Naive thymus-derived CD8-positive, alpha-beta T cell (primary cell): ENCODE results near the gene MTTP. TPM values are rescaled to one million over a fixed set of nuclear protein-coding genes. Genes with fewer than 3 reads are reported as not detected.

ENCODE experiments used
- ATAC-seq, 2 donors: fragments of 150-1000 bp; cut with Tn5 transposase in 1 of 2; sonication (Bioruptor Pico), chemical (Tn5 transposase) in 1 of 2; 1 replicate in 1 of 2; 2 replicates in 1 of 2; pipeline ENCODE4 v1.10.0; 2021; ENCODE audit warnings: mild to moderate bottlenecking in 2 of 2, moderate library complexity in 2 of 2
- POLR2A ChIA-PET: fragments of 350-600 bp; sonication (Branson Sonifier 250); formaldehyde crosslinking; loops from one replicate; lab custom pipeline; 2021; ENCODE audit warnings: antibody characterized with exemption; lab: Charles Lee
- DNase-seq, 10 donors: peaks; one replicate each; pipeline versions ENCODE4 v3.0.0 to v3.0.0-alpha.2; 2020 to 2022
- H3K27ac Mint-ChIP-seq, 10 donors: one replicate each; pipeline ENCODE4 v1.8.0; 2020 to 2022; ENCODE audit warnings: mild to moderate bottlenecking in 10 of 10, mixed read lengths in 10 of 10, moderate library complexity in 4 of 10, inconsistent platforms in 1 of 10
- H3K27me3 Mint-ChIP-seq, 5 donors: one replicate each; pipeline ENCODE4 v1.8.0; 2021 to 2022; ENCODE audit warnings: mixed read lengths in 5 of 5
- H3K36me3 Mint-ChIP-seq, 3 donors: one replicate each; pipeline ENCODE4 v1.8.0; 2020 to 2022; ENCODE audit warnings: mixed read lengths in 3 of 3, mild to moderate bottlenecking in 2 of 3, inconsistent platforms in 1 of 3
- H3K4me1 Mint-ChIP-seq, 4 donors: one replicate each; pipeline ENCODE4 v1.8.0; 2021 to 2022; ENCODE audit warnings: mixed read lengths in 4 of 4
- H3K4me3 Mint-ChIP-seq, 10 donors: one replicate each; pipeline ENCODE4 v1.8.0; 2020 to 2022; ENCODE audit warnings: mild to moderate bottlenecking in 10 of 10, mixed read lengths in 10 of 10, moderate library complexity in 6 of 10, inconsistent platforms in 1 of 10
- H3K9me3 Mint-ChIP-seq, 9 donors: one replicate each; pipeline ENCODE4 v1.8.0; 2020 to 2022; ENCODE audit warnings: mixed read lengths in 9 of 9, mild to moderate bottlenecking in 3 of 9, inconsistent platforms in 1 of 9, moderate library complexity in 1 of 9
- polyA plus RNA-seq, 3 donors: library from polyadenylated mRNA; unstranded; fragments of 300-500 nt; fragmentation: Illumina TruSeq; gene quantifications; one replicate each; pipeline ENCODE4 v1.2.3, GENCODE V29; 2021
- total RNA-seq, 8 experiments: library from RNA in 2 of 8; stranded (reverse) in 2 of 8; gene quantifications; one replicate each; pipeline ENCODE4 v1.2.3 and lab custom pipeline; 2021 to 2026

Gene MTTP
- total and polyA plus RNA-seq, 5 experiments from 2014 or later = 0.73 TPM; not detected in 4

GRCh38 chr4:99571883-99572282, 2.7 kb upstream of the MTTP start:
- DNase-seq = no peak
- Mint-ChIP-seq H3K9me3 (no peaks in the 10 kb centered on the region), H3K4me1 (peaks cover 0 to 4% (median 0%) of the 10 kb centered on the region in 4 donors), H3K27ac (no peak overlapping the region), H3K36me3 (no peaks in the 10 kb centered on the region), H3K27me3 (peaks cover 24 to 75% (median 34%) of the 10 kb centered on the region in 5 donors), H3K4me3 (no peak overlapping the region)
- no peak for ATAC-seq
- POLR2A ChIA-PET = interaction anchor here (1.2 kb wide), 1 partner anchor 379 kb away, joined by 3 read pairs; no protein-coding TSS in a partner anchor

GRCh38 chr4:99572527-99573240, 1.9 kb upstream of the MTTP start:
- H3K36me3 Mint-ChIP-seq = no peaks in the 10 kb centered on the region
- peaks cover 0 to 4% (median 0%) of the 10 kb centered on the region in 4 donors for H3K4me1 Mint-ChIP-seq
- H3K27ac Mint-ChIP-seq = peak overlapping the region in 1 of 10 donors; percentile 20
- H3K9me3 Mint-ChIP-seq = no peaks in the 10 kb centered on the region
- ATAC-seq (no peak), DNase-seq (no peak)
- POLR2A ChIA-PET = interaction anchor here (1.2 kb wide), 1 partner anchor 378 kb away, joined by 3 read pairs; no protein-coding TSS in a partner anchor
- no peak overlapping the region for H3K4me3 Mint-ChIP-seq
- H3K27me3 Mint-ChIP-seq = peaks cover 19 to 75% (median 36%) of the 10 kb centered on the region in 5 donors

- H3K27ac Mint-ChIP-seq = no peak overlapping the region
- ATAC-seq = no peak
- no peaks in the 10 kb centered on the region for H3K36me3 Mint-ChIP-seq
- no peak for DNase-seq
- peaks cover 0 to 4% (median 0%) of the 10 kb centered on the region in 4 donors for H3K4me1 Mint-ChIP-seq
- no peak overlapping the region for H3K4me3 Mint-ChIP-seq
- POLR2A ChIA-PET = interaction anchor here (0.6 kb wide), 1 partner anchor 1713 kb away, joined by 5 read pairs; no protein-coding TSS in a partner anchor
- no peaks in the 10 kb centered on the region for H3K9me3 Mint-ChIP-seq
- peaks cover 17 to 75% (median 34%) of the 10 kb centered on the region in 5 donors for H3K27me3 Mint-ChIP-seq
These were observed 772 bp upstream of the MTTP start for GRCh38 chr4:99573735-99574368.

GRCh38 chr4:99578714-99579113, 4.1 kb downstream of the MTTP start:
- H3K27me3 Mint-ChIP-seq = peaks cover 11 to 55% (median 26%) of the 10 kb centered on the region in 5 donors
- H3K9me3 Mint-ChIP-seq = no peaks in the 10 kb centered on the region
- DNase-seq (no peak), ATAC-seq (no peak)
- POLR2A ChIA-PET = no interaction called here
- H3K4me1 Mint-ChIP-seq = peaks cover 0 to 4% (median 0%) of the 10 kb centered on the region in 4 donors
- no peaks in the 10 kb centered on the region for H3K36me3 Mint-ChIP-seq
- no peak overlapping the region for H3K27ac Mint-ChIP-seq
- no peak overlapping the region for H3K4me3 Mint-ChIP-seq

DNA sequence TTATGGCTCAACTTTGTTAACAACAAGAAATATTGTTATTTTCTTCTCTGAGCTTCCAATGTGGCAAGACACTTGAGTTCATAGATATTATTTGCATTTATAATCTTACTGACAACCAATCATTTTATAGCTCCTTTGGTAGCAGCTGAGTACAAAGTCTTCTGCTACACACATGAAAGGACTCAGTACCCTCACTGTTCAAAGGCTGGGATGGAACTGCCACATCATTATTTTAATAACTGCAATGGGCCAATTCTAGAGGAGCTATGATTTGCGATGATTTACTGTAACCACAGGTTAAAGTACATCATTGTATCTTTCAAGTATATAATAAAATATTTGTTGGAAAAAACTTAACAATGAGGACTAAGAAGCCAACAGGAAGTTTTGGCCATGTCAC, 10.9 kb downstream of the MTTP start:
- Mint-ChIP-seq H3K36me3 (no peaks in the 10 kb centered on the region), H3K9me3 (no peaks in the 10 kb centered on the region), H3K4me1 (no peaks in the 10 kb centered on the region), H3K4me3 (no peak overlapping the region), H3K27ac (no peak overlapping the region), H3K27me3 (peaks cover 0 to 38% (median 11%) of the 10 kb centered on the region in 5 donors)
- no peak for DNase-seq
- POLR2A ChIA-PET = no interaction called here
- no peak for ATAC-seq

DNA sequence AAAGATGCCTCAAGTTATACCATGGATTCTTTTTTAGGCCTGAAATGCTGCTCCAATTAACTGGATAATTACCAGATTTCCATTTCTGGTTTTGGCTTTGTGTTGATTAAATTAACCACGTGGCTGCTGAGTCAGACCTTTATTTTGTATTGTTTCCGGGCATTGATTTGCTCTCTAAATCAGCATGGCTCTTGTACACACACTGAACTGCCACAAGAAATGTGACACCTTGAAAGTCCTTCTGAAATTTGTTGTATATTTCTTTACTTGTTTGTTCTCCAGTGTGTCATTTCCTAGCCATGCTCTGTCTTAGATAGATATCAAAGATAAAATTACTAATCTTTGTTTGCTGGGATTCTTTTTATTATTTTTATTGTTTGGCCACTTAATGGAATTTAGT, 11.7 kb downstream of the MTTP start:
- Mint-ChIP-seq H3K36me3 (no peaks in the 10 kb centered on the region), H3K27ac (no peak overlapping the region), H3K4me3 (no peak overlapping the region), H3K4me1 (no peaks in the 10 kb centered on the region), H3K27me3 (peaks cover 0 to 31% (median 7%) of the 10 kb centered on the region in 5 donors), H3K9me3 (no peaks in the 10 kb centered on the region)
- DNase-seq (no peak), ATAC-seq (no peak)
- POLR2A ChIA-PET = no interaction called here

- ATAC-seq (no peak), DNase-seq (no peak)
- H3K4me3 Mint-ChIP-seq = no peak overlapping the region
- no peaks in the 10 kb centered on the region for H3K9me3 Mint-ChIP-seq
- H3K27ac Mint-ChIP-seq = no peak overlapping the region
- H3K27me3 Mint-ChIP-seq = peaks cover 0 to 26% (median 6%) of the 10 kb centered on the region in 5 donors
- no peaks in the 10 kb centered on the region for H3K36me3 Mint-ChIP-seq
- POLR2A ChIA-PET = no interaction called here
- no peaks in the 10 kb centered on the region for H3K4me1 Mint-ChIP-seq
These were observed 12.2 kb downstream of the MTTP start for GRCh38 chr4:99586797-99587196.

GRCh38 chr4:99587309-99587708, 12.7 kb downstream of the MTTP start:
- H3K36me3 Mint-ChIP-seq = no peaks in the 10 kb centered on the region
- H3K4me1 Mint-ChIP-seq = no peaks in the 10 kb centered on the region
- H3K9me3 Mint-ChIP-seq = no peaks in the 10 kb centered on the region
- ATAC-seq (no peak), DNase-seq (no peak)
- H3K27ac Mint-ChIP-seq = no peak overlapping the region
- POLR2A ChIA-PET = no interaction called here
- peaks cover 0 to 21% (median 6%) of the 10 kb centered on the region in 5 donors for H3K27me3 Mint-ChIP-seq
- no peak overlapping the region for H3K4me3 Mint-ChIP-seq

DNA sequence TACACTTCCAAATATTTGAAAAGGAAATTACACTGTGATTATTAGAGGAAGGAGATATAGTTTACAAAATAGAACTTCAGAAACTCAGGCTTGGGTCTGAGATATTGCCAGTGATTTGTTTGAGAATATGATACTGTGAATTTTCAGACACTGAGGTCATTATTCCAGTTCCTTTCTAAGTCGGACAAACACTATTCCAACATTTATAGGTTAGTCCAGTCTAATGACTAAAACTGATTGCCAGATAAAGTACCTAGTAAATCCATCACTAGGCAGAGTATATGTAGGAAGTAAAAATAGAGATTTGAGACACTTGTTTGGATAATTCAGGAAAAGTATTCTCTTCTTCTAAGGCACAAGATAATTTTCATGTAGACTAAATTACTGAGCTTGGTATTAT, 13.2 kb downstream of the MTTP start:
- H3K9me3 Mint-ChIP-seq = no peaks in the 10 kb centered on the region
- ATAC-seq (no peak), DNase-seq (no peak)
- H3K27me3 Mint-ChIP-seq = peaks cover 0 to 19% (median 6%) of the 10 kb centered on the region in 5 donors
- H3K4me3 Mint-ChIP-seq = no peak overlapping the region
- POLR2A ChIA-PET = no interaction called here
- H3K36me3 Mint-ChIP-seq = no peaks in the 10 kb centered on the region
- no peak overlapping the region for H3K27ac Mint-ChIP-seq
- H3K4me1 Mint-ChIP-seq = no peaks in the 10 kb centered on the region

DNA sequence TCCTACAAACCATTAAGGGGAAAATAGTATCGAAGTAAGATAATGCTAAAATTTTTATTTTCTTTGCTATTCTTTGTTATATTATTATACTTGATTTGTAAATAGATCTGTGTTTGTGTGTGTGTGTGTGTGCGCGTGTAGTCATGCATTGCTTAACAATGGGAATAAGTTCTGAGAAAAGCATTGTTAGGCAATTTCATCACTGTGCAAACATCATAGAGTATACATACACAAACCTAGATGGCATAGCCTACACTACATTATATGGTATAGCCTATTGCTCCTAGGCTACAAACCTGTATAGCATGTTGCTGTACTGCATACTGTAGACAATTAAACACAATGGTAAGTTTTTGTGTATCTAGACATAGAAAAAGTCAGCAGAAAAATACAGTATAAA, 17.1 kb downstream of the MTTP start:
- POLR2A ChIA-PET = no interaction called here
- Mint-ChIP-seq H3K36me3 (no peaks in the 10 kb centered on the region), H3K9me3 (no peaks in the 10 kb centered on the region), H3K27ac (no peak overlapping the region), H3K4me1 (no peaks in the 10 kb centered on the region), H3K4me3 (no peak overlapping the region), H3K27me3 (peaks cover 0 to 3% (median 1%) of the 10 kb centered on the region in 5 donors)
- ATAC-seq (no peak), DNase-seq (no peak)

GRCh38 chr4:99593781-99594641, 19.4 kb downstream of the MTTP start:
- ATAC-seq (no peak), DNase-seq (no peak)
- H3K4me1 Mint-ChIP-seq = no peaks in the 10 kb centered on the region
- POLR2A ChIA-PET = no interaction called here
- H3K36me3 Mint-ChIP-seq = no peaks in the 10 kb centered on the region
- no peak overlapping the region for H3K4me3 Mint-ChIP-seq
- H3K27me3 Mint-ChIP-seq = peaks cover 0 to 2% (median 0%) of the 10 kb centered on the region in 5 donors
- H3K9me3 Mint-ChIP-seq = no peaks in the 10 kb centered on the region
- no peak overlapping the region for H3K27ac Mint-ChIP-seq

DNA sequence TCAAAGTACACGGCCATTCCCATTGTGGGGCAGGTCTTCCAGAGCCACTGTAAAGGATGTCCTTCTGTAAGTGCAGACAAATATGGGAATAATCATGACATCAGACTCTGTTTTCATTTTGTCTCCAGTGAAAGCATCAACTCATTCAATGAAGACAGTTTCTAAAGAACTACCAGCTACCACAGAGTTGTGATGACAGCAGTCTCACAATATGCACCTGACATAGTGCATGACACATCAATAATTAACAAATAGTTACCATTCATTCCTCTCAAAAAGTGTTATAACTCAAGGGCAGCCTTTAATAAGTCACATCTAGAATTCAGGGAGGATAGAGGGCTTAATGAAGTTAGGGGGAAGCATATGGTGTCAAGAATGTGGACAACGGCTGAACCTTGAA, 20.2 kb downstream of the MTTP start:
- Mint-ChIP-seq H3K27me3 (peaks cover 0 to 2% (median 0%) of the 10 kb centered on the region in 5 donors), H3K9me3 (no peaks in the 10 kb centered on the region), H3K4me1 (no peaks in the 10 kb centered on the region), H3K36me3 (no peaks in the 10 kb centered on the region), H3K4me3 (no peak overlapping the region), H3K27ac (no peak overlapping the region)
- POLR2A ChIA-PET = no interaction called here
- DNase-seq = no peak
- no peak for ATAC-seq

DNA sequence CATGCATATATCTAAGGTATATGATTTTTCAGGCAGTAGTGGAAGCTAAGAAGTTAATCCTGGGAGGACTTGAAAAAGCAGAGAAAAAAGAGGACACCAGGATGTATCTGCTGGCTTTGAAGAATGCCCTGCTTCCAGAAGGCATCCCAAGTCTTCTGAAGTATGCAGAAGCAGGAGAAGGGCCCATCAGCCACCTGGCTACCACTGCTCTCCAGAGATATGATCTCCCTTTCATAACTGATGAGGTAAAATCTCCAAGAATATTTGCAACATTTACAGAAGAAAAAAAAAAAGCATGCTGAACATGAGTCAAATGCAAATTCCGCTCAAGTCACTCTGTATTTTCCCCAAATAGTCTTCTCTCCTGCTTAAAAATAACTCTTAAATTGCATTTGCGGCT, 32.1 kb downstream of the MTTP start:
- no peak for DNase-seq
- ATAC-seq = no peak
- POLR2A ChIA-PET = no interaction called here
- Mint-ChIP-seq H3K9me3 (no peaks in the 10 kb centered on the region), H3K4me1 (no peaks in the 10 kb centered on the region), H3K27ac (no peak overlapping the region), H3K4me3 (no peak overlapping the region), H3K36me3 (no peaks in the 10 kb centered on the region), H3K27me3 (peaks cover 18 to 55% (median 32%) of the 10 kb centered on the region in 5 donors)
